Measurements from ENCODE around the gene MYO5C. TPM values are rescaled to one million over a fixed set of nuclear protein-coding genes. Genes with fewer than 3 reads are reported as not detected.

The MYO5C gene
- total RNA-seq, 4 donors from 2014 or later: 56.1 to 151 (median 84.5) TPM

DNA sequence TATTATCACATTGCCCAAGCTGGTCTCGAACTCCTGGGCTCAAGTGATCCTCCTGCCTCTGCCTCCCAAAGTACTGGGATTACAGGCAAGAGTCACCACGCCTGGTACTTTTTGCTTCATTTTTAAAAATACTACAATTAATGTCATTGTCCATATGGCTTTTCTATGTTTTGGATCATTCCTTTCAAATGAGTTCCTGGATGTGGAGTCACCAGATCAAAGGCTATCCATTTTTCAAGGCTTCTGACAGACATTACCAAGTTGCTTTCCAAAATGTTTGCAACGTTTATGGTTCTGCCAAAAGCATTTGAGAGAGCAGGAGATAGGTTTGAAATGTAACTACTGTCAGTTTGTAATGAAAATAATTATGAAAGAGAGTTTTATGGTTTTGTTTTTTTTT is 148.8 kb downstream of the MYO5C start:
- 76 to 83% methylated on average over 3 of the region's 3 CpGs for WGBS, 2 donors (ENCODE audit: low coverage in 1 of 2)
- Histone ChIP-seq H3K9me3 (no peaks in the 10 kb centered on the region), H3K27ac (no peak overlapping the region), H3K36me3 (no peaks in the 10 kb centered on the region), H3K4me1 (no peaks in the 10 kb centered on the region), H3K4me3 (no peak overlapping the region), H3K27me3 (no peaks in the 10 kb centered on the region)
- intact Hi-C loops (cut with DNase I; ENCODE audit: low total_unique reads): no loop called here
- TF ChIP-seq POLR2A (IDR thresholded peaks at IDR 0.05): no peak
- no peak for TF ChIP-seq EP300 (IDR thresholded peaks at IDR 0.05; ENCODE audit: low read depth)
- TF ChIP-seq, protein P1, sequence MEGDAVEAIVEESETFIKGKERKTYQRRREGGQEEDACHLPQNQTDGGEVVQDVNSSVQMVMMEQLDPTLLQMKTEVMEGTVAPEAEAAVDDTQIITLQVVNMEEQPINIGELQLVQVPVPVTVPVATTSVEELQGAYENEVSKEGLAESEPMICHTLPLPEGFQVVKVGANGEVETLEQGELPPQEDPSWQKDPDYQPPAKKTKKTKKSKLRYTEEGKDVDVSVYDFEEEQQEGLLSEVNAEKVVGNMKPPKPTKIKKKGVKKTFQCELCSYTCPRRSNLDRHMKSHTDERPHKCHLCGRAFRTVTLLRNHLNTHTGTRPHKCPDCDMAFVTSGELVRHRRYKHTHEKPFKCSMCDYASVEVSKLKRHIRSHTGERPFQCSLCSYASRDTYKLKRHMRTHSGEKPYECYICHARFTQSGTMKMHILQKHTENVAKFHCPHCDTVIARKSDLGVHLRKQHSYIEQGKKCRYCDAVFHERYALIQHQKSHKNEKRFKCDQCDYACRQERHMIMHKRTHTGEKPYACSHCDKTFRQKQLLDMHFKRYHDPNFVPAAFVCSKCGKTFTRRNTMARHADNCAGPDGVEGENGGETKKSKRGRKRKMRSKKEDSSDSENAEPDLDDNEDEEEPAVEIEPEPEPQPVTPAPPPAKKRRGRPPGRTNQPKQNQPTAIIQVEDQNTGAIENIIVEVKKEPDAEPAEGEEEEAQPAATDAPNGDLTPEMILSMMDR (IDR thresholded peaks at IDR 0.05): no peak
- no peak for TF ChIP-seq POLR2AphosphoS5 (IDR thresholded peaks at IDR 0.05)
- DNase-seq: no peak
- in situ Hi-C loops (cut with MboI; ENCODE audit: low pct_ligation_motif_present in 1 of 4, low pct_unique_long_range_greater_than_20kb in 1 of 4, low sequenced_read_pairs in 3 of 4): loop anchor here in 2 of 4 donors (10.0 to 25.0 kb wide), 2 partner anchors 159 to 172 kb away; partner anchors contain the start of gene LEO1 (in 1 of the 2)

DNA sequence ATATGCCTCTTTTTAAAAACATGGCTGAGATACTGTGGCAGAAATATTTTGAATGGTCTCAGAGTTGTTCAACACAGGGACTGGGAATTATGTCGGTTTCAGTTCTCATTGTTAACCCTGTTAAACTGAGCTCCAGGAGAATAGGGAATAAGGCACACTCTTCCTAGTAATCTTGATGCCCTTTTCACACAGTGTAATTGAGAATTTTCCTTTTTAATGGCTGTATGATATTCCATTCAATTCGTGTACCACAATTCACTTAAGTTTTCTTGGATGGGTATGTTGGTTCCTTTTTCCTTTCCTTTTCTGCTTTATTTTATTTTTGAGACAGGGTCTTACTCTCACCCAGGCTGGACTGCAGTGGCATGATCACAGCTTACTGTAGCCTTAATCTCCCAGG is 149.3 kb downstream of the MYO5C start:
- no peaks in the 10 kb centered on the region for H3K4me1 ChIP-seq
- H3K4me3 ChIP-seq: no peak overlapping the region
- WGBS, 2 donors (ENCODE audit: low coverage in 1 of 2): 95 to 100% methylated on average over 2 of the region's 2 CpGs
- TF ChIP-seq POLR2AphosphoS5 (IDR thresholded peaks at IDR 0.05) (no peak), POLR2A (IDR thresholded peaks at IDR 0.05) (no peak), EP300 (IDR thresholded peaks at IDR 0.05; ENCODE audit: low read depth) (no peak)
- TF ChIP-seq, protein P1 (IDR thresholded peaks at IDR 0.05): no peak
- H3K27me3 ChIP-seq: no peaks in the 10 kb centered on the region
- in situ Hi-C loops (cut with MboI; ENCODE audit: low pct_ligation_motif_present in 1 of 4, low pct_unique_long_range_greater_than_20kb in 1 of 4, low sequenced_read_pairs in 3 of 4): loop anchor here in 2 of 4 donors (10.0 to 25.0 kb wide), 2 partner anchors 159 to 171 kb away; partner anchors contain the start of gene LEO1 (in 1 of the 2)
- intact Hi-C loops (cut with DNase I; ENCODE audit: low total_unique reads): no loop called here
- H3K27ac ChIP-seq: no peak overlapping the region
- H3K9me3 ChIP-seq: no peaks in the 10 kb centered on the region
- no peaks in the 10 kb centered on the region for H3K36me3 ChIP-seq
- no peak for DNase-seq

DNA sequence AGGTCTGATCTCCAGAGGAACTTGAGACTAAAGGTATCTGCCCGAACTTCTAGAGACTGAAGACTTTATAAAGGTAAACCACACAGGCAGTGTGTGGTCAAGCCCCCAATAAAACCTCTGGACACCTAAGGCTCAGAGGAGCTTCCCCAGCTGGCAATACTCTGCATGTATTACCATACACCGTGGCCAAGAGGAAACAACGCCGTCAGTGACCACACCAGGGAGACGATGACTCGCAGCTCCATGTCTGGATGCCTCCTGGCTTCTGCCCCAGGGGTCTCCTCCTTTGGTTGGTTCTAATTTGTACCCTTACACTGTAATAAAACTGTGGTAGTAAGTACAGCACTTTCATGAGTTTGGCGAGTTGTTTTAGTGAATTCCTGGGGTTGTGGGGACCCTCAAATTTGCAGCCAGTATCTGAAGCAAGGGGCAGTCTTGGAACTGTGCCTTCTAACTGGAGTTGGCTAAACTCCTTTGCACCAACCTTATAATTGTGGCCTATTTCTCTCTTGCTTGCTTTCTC is 150.9 kb downstream of the MYO5C start:
- 95 to 100% methylated on average over 6 to 7 of the region's 7 CpGs for WGBS, 2 donors (ENCODE audit: low coverage in 1 of 2)

DNA sequence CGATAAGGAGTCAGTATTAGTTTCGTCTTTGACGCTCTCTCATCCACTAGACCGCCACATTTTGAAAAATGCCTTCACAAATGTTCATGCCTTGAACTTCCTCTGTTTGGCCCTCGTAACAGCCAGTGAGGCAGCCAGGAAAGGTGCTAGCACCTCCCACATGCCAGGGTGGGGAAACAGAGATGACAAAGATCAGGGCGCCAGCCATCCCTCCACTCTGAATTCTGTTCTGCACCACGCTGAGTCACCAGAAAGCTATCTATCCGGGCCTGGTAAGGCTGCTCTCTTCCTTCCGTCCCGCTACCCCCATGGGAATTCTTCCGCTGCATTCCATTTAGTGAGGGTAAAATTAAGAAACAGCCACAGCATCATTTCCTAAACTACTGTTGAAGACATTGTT is 151.7 kb downstream of the MYO5C start:
- H3K27ac ChIP-seq: no peak overlapping the region
- no peaks in the 10 kb centered on the region for H3K9me3 ChIP-seq
- in situ Hi-C loops (cut with MboI; ENCODE audit: low pct_ligation_motif_present in 1 of 4, low pct_unique_long_range_greater_than_20kb in 1 of 4, low sequenced_read_pairs in 3 of 4) (loop anchor here in 2 of 4 donors (10.0 to 25.0 kb wide), 2 partner anchors 157 to 169 kb away; partner anchors contain the start of gene LEO1 (in 1 of the 2)), intact Hi-C loops (cut with DNase I; ENCODE audit: low total_unique reads) (no loop called here)
- 82 to 84% methylated on average over 9 to 11 of the region's 11 CpGs for WGBS, 2 donors (ENCODE audit: low coverage in 1 of 2)
- peaks cover 0 to 4% (median 0%) of the 10 kb centered on the region in 4 donors for H3K4me1 ChIP-seq
- no peaks in the 10 kb centered on the region for H3K27me3 ChIP-seq
- DNase-seq: no peak
- no peak overlapping the region for H3K4me3 ChIP-seq
- no peaks in the 10 kb centered on the region for H3K36me3 ChIP-seq
- TF ChIP-seq, protein P1 (IDR thresholded peaks at IDR 0.05): no peak
- no peak for TF ChIP-seq POLR2A (IDR thresholded peaks at IDR 0.05)
- no peak for TF ChIP-seq EP300 (IDR thresholded peaks at IDR 0.05; ENCODE audit: low read depth)
- TF ChIP-seq POLR2AphosphoS5 (IDR thresholded peaks at IDR 0.05): no peak

More for the DNA sequence above, 150.9 kb downstream of the MYO5C start:
- Histone ChIP-seq H3K27me3 (no peaks in the 10 kb centered on the region), H3K36me3 (no peaks in the 10 kb centered on the region), H3K4me1 (peaks cover 0 to under 1% (median 0%) of the 10 kb centered on the region in 4 donors), H3K9me3 (no peaks in the 10 kb centered on the region), H3K27ac (no peak overlapping the region), H3K4me3 (no peak overlapping the region)
- DNase-seq: no peak
- intact Hi-C loops (cut with DNase I; ENCODE audit: low total_unique reads) (no loop called here), in situ Hi-C loops (cut with MboI; ENCODE audit: low pct_ligation_motif_present in 1 of 4, low pct_unique_long_range_greater_than_20kb in 1 of 4, low sequenced_read_pairs in 3 of 4) (loop anchor here in 2 of 4 donors (10.0 to 25.0 kb wide), 2 partner anchors 157 to 170 kb away; partner anchors contain the start of gene LEO1 (in 1 of the 2))
- TF ChIP-seq EP300 (IDR thresholded peaks at IDR 0.05; ENCODE audit: low read depth): no peak
- TF ChIP-seq, protein P1 (IDR thresholded peaks at IDR 0.05): no peak
- no peak for TF ChIP-seq POLR2A (IDR thresholded peaks at IDR 0.05)
- TF ChIP-seq POLR2AphosphoS5 (IDR thresholded peaks at IDR 0.05): no peak

Small RNA genes within 50 kb of the gene (small RNA-seq; reads per million reads assigned to genes)
- gene MIR1266 (0.36 to 9.4 (median 2.4) reads per million in 4 donors), gene RF00019 (0 reads per million in 4 donors)

Other genes with a start within 250 kb of the MYO5C start
- 1 to 10 TPM in 2 of 4 donors, not detected in 2; 1.7 to 5.3 TPM for gene BCL2L10, start 183.0 kb downstream of the MYO5C start, total RNA-seq
- 10 to 100 TPM in 2 of 4 donors, 1 to 10 TPM in 1, under 1 TPM in 1; 0.60 to 12.7 (median 7.8) TPM for gene GNB5, start 104.4 kb downstream of the MYO5C start, total RNA-seq
- 100 to 1,000 TPM in 1 of 4 donors, 10 to 100 TPM in 3; 10.9 to 151 (median 17.0) TPM for gene MYO5A, start 233.1 kb upstream of the MYO5C start, total RNA-seq

Measured in transverse colon (tissue), 4 donors.